Measurements from ENCODE around the gene FRMD4A. TPM values are rescaled to one million over a fixed set of nuclear protein-coding genes. Genes with fewer than 3 reads are reported as not detected.
A peak's percentile ranks its signal among the peaks of the same experiment; 100 is the strongest.
"Not testable (repeated sequence)": the region's sequence is repeated elsewhere in the genome, so short reads cannot be mapped to it uniquely, and the experiment has no call there.

Gene FRMD4A
- total RNA-seq, 1 experiment from 2014 or later: 20.2 TPM

- no peak for DNase-seq (ENCODE audit: low read depth)
Measured at GRCh38 chr10:14240253-14241189, 90.2 kb downstream of the FRMD4A start.

- DNase-seq (ENCODE audit: low read depth): not testable (repeated sequence)
Measured at GRCh38 chr10:14238659-14239058, 92.1 kb downstream of the FRMD4A start.

GRCh38 chr10:14236341-14236740 is 94.4 kb downstream of the FRMD4A start:
- no peak for DNase-seq (ENCODE audit: low read depth)

- no peak for DNase-seq (ENCODE audit: low read depth)
Measured at GRCh38 chr10:14235566-14236195, 95.0 kb downstream of the FRMD4A start.

GRCh38 chr10:14233566-14233965 is 97.2 kb downstream of the FRMD4A start:
- no peak for DNase-seq (ENCODE audit: low read depth)

GRCh38 chr10:14228798-14229197 is 101.9 kb downstream of the FRMD4A start:
- DNase-seq (ENCODE audit: low read depth): not testable (repeated sequence)

GRCh38 chr10:14225379-14225778 is 105.3 kb downstream of the FRMD4A start:
- DNase-seq (ENCODE audit: low read depth): no peak

- DNase-seq (ENCODE audit: low read depth): peak; percentile 58
Measured at GRCh38 chr10:14220026-14220425, 110.7 kb downstream of the FRMD4A start.

- no peak for DNase-seq (ENCODE audit: low read depth)
Measured at GRCh38 chr10:14219411-14219810, 111.3 kb downstream of the FRMD4A start.

GRCh38 chr10:14215641-14216040 is 115.1 kb downstream of the FRMD4A start:
- no peak for DNase-seq (ENCODE audit: low read depth)

- DNase-seq (ENCODE audit: low read depth): not testable (repeated sequence)
Measured at GRCh38 chr10:14213703-14214102, 117.0 kb downstream of the FRMD4A start.

GRCh38 chr10:14211610-14212009 is 119.1 kb downstream of the FRMD4A start:
- no peak for DNase-seq (ENCODE audit: low read depth)

- no peak for DNase-seq (ENCODE audit: low read depth)
Measured at GRCh38 chr10:14208231-14208630, 122.5 kb downstream of the FRMD4A start.

GRCh38 chr10:14205233-14205632 is 125.5 kb downstream of the FRMD4A start:
- no peak for DNase-seq (ENCODE audit: low read depth)

- DNase-seq (ENCODE audit: low read depth): peak; percentile 40
Measured at GRCh38 chr10:14200698-14201544, 129.8 kb downstream of the FRMD4A start.

GRCh38 chr10:14199098-14199497 is 131.6 kb downstream of the FRMD4A start:
- DNase-seq (ENCODE audit: low read depth): not testable (repeated sequence)

GRCh38 chr10:14198078-14198477 is 132.6 kb downstream of the FRMD4A start:
- no peak for DNase-seq (ENCODE audit: low read depth)

- DNase-seq (ENCODE audit: low read depth): no peak
Measured at GRCh38 chr10:14196113-14196512, 134.6 kb downstream of the FRMD4A start.

- no peak for DNase-seq (ENCODE audit: low read depth)
Measured at GRCh38 chr10:14195433-14195832, 135.3 kb downstream of the FRMD4A start.

GRCh38 chr10:14192746-14193145 is 138.0 kb downstream of the FRMD4A start:
- DNase-seq (ENCODE audit: low read depth): no peak

GRCh38 chr10:14191871-14192270 is 138.9 kb downstream of the FRMD4A start:
- DNase-seq (ENCODE audit: low read depth): no peak

GRCh38 chr10:14191407-14191806 is 139.3 kb downstream of the FRMD4A start:
- no peak for DNase-seq (ENCODE audit: low read depth)
